AG08396 (cell line): ENCODE results near the gene SUN2.

Source experiments
- DNase-seq: peaks from one replicate; pipeline ENCODE4 v3.0.0; 2012; ENCODE audit warnings: low spot score, mixed read lengths

The SUN2 gene

DNA sequence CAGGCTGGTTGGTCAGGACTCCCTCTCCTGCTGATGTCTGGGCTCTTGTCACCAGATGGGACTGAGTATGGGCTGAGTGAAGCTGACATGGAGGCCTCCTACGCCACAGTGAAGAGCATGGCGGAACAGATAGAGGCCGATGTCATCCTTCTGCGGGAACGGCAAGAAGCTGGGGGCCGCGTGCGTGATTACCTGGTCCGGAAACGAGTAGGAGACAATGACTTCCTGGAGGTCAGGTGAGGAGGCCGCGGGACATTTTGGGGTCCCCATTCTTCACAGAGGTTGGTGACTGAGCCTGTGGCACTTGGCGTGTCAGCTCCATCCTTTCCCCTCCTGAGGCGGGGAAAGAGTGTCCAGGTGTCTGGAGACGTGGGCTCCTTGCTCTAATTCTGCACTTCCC is 39.9 kb downstream of the SUN2 start:
- no peak for DNase-seq

DNA sequence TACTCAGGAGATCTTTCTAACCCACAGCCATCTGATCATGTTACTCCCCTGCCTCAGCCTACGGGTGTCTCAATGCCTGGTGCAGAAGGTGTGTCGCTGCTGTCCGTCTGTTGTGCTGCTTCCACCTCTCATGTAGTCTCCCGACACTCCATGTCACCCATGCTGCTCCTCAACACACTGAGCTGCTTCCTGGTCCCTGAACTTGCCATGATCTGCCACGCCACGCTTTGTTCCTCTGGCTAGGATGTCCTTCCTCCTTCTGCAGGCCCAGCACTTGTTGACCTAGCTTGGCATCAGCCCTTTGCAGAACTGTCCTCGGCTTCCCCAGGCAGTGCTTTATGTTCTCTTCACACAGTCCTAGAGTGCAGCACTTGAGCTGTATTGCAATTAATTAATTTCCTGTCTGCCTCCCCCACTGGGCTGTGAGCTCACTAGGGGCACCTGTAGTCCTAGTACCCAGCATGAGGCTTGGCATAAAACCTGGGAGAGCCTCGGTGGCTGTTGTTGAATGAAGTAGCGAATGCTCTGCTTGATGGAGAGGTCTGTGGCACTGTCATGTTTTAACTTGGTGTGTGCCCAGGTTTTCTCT is 40.5 kb downstream of the SUN2 start:
- DNase-seq: no peak

DNA sequence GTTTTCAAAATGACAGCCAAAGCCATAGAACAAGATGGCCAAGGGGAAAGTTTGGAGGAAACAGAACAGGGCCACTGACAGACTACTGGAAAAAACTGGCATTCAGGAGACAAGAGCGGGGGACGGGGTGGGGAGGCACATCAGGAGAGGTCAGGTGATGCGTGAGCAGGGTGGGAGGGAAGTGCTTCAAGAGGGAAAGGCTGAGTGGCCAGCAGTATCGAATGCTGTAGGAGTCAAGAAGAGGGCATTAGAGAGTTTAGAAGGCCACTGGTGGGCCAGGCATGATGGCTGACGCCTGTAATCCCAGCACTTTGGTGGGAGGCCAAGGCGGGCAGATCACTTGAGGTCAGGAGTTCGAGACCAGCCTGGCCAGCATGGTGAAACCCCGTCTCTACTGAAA is 41.9 kb downstream of the SUN2 start:
- no peak for DNase-seq

- DNase-seq: no peak
These were observed 43.2 kb downstream of the SUN2 start for GRCh38 chr22:38712486-38713207.

- no peak for DNase-seq
These were observed 44.9 kb downstream of the SUN2 start for GRCh38 chr22:38710866-38711265.

DNA sequence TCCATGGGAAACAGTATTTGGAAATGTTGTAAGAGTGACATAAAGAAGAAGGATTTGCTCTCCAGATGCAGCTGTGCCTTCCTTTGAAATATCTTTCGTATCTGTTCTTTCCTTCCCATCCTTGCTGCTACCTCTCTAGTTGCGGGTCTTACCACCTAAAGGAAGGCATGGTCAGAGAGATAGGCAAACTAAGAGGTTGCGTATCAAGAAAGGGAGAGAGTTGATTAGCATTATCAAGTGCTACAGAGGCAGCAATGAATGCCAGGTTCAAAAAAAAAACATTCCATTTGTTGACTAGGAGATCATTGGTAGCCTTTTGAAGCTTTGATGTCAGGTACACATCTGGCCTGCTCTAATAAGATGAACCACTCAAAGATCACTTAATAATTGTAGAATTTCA is 45.4 kb downstream of the SUN2 start:
- DNase-seq: no peak

- no peak for DNase-seq
These were observed 46.5 kb downstream of the SUN2 start for GRCh38 chr22:38709306-38709705.

- DNase-seq: no peak
These were observed 47.8 kb downstream of the SUN2 start for GRCh38 chr22:38707984-38708383.

DNA sequence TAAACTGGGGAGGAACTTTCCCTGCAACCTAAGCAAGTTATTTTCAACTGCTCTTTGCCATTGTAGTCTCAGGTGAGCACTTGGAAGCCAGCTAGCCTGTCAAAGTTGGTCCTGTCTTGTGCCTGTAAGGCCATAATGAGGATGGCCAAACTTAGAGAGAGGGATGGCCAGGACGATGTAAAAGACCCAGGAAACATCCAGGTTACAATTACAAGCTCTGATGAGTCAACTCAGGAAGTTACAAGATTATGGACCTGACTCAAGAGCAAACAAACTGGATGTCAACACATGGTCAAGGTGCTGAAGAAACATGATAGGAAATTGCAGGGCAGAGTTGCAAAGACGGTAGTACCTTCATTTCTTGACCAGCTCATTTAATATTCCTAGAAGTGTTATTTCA is 48.5 kb downstream of the SUN2 start:
- DNase-seq: no peak

GRCh38 chr22:38706901-38707195 is 49.0 kb downstream of the SUN2 start:
- no peak for DNase-seq

DNA sequence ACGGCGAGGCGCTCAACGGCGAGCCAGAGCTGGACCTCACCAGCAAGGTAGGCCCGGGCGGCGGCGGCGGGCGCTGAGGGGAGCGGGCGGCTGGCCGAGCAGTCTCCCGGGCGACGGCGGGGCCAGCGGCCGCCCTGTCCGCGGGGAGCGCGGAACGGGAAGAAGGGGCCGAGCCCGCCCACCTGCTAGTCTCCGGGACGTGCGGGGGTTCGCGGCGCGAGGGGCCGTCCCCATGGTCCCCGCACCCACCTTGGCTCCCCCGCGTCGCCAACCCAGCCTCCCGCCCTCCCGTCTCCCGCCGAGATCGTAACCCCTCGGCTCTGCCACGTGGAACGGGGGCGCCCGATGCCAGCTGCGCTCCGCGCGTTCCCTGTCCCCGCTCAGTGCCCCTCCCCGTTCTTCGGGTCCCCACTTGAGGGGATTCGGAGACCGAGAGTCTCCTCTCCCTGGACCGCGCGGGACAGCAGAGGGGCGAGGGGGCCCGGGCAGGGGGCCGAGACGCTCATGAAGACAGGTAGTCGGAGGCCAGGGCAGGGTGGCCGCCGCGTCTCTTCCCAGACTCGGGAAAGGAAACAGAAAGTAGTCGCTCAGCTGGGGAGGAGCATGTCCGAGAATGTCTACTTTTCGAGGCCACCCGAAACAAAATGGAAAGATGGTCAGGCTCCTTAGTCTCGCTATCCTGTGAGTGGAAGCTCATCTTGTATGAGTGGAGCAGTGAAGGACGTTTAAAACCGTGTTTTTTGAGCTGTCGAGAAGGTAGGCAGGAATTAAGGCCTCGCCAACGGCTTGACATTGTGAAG is 49.5 kb downstream of the SUN2 start:
- DNase-seq: peak; percentile 54

DNA sequence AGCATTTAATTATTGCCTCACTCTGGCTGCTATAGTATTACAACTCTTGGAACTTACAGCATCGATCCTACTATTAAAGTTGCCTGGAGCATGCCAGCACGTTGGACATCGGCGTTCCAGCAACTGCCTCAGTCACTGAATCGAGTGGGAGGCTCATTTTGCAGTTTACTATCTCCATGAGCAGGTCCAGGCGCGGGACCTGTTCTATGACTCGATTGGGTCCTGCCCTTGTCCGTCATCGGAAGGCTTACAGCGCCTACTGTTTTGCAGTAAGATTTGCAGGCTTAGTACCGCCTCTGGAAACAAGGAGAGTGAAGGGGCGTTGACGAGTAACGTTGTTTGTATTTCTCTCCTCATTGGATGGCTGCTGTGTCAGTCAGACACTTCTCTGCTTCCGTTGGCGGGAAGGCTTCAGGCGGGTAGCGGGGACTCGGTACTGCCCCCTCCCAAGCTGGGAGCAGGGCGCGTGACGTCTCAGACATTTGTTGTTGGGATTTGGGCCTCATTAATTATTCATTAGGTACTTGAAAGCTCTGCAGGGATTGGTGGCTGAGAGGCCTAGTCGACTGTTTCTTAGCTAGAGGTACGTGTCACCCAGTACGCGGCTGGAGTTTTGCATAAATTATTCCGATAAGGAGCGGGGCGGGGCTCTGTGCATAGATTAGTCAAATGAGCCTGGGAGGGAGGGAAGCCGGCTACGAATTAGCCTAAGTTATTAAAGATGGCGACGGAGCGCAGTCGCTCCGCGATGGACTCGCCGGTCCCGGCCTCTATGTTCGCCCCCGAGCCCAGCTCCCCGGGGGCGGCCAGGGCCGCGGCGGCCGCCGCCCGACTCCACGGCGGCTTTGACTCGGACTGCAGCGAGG is 50.3 kb downstream of the SUN2 start, which contains the start of gene GTPBP1:
Gene GTPBP1 (plus strand): TSS at position 710 of the 866 bp plus-strand sequence. CDS start 12 bp downstream, at position 722.
- peak; percentile 98 for DNase-seq

GRCh38 chr22:38704654-38705234 is 51.1 kb downstream of the SUN2 start:
- DNase-seq: no peak

DNA sequence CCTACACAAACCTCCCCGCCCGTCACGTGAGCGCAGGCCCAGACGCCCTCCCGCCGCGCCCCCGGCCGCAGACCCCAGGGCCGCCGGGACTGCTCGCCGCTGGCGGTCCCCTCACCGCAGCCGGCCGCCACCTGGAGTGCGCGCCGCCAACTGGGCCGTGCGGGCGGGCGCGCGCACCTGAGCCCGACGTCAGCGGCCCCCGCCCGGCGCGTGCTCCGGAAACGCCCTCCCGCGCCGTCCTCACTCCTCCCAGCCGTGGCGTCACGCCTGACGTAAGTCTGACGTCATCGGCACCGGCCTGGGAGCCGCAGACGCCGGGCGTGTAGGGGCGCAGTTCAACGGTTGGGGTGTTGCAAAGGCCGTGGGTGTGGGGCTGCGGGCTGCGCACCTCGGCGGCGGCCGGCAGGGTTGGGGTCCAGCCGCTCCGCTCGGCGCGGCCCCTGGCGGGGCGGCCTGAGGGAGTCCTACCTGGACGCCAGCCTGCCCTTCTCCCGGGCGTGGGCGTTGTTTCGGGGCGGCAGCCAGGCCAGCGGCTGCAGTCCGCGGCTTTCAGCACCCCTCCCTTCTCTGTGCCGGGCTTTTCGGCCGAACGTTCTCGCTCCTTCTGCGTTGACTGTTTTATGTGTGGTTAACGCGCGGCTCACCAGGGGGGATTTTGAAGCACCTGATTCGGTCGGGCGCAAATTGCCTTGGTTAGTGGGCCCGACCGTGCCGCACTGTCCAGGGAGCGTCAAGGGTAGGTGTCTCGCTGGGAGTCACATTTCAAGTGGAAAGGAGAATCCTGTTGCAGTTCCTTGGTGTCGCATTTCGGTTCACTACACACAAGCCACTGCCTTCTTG is 54.8 kb downstream of the SUN2 start, which contains the start of gene JOSD1:
Gene JOSD1 (minus strand): TSS at position 155 of the 840 bp plus-strand sequence. CDS start 956 bp downstream, outside the sequence.
- peak; percentile 94 for DNase-seq

- peak; percentile 74 for DNase-seq
These were observed 55.5 kb downstream of the SUN2 start for GRCh38 chr22:38700270-38700788.

GRCh38 chr22:38699784-38700183 is 56.0 kb downstream of the SUN2 start:
- DNase-seq: peak; percentile 42

GRCh38 chr22:38699143-38699542 is 56.7 kb downstream of the SUN2 start:
- no peak for DNase-seq

- no peak for DNase-seq
These were observed 57.2 kb downstream of the SUN2 start for GRCh38 chr22:38698407-38699094.

DNA sequence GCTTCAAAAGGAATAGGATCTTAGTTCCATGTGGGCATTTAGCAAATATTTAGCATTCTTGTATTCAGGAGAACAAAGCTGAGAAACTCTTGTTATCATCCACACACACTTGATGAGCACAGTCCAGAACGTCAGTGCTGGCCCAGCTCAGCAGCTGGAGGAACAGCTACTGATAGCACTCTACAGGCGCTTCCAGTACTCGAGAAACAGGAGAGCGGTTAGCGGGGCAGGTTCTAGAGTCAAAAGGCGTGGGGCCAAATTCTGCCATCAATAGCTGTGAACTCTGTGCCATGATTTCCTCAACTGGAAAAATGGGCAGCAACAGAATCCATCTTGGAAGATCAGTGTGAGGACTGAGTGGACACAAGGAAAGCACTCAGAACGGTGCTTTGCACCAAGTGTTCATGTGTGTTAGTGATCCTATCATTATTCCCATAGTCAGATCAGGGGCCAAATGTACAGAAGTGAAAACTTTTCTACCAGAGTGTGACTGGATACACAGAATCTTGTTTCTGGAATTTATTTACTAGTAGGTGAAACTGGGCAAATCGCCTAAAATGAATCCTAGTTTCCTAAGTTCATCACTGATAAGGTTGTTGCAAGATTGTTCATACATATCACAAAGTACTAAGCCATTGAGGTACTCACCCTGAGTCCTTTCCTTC is 58.2 kb downstream of the SUN2 start:
- DNase-seq: no peak
